ENCODE measurements around the gene PSMD1.

The PSMD1 gene

DNA sequence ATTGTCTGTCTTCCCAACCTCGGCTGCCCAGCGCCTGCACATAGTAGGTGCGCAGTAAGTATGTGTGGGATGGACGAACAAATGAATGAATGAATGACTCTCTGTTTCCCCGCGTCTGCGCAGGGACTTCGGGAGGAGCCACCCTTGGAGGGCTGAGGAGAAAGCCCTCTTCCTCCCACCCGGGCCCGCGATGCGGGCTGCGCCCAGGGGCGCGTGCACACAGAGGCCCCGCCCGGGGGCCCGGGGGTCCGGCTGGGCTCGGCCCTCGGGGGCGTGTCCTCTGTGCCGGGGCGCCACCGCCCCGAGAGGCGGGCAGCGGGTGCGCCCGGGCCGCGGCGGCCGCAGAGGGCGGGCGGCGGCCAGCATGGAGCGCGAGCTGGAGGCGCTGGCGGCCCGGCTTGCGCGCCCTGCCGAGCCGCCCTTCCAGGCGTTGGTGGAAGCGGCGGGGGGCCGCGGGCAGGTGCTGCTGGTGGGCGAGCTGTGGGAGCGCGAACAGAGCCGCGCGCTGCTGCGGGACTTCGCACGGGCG, 19.4 kb upstream of the PSMD1 start, which contains the start of gene C2orf72:
Gene C2orf72, plus strand, starts transcription at position 322 of the 529 bp plus-strand sequence. Its CDS starts 43 bp downstream, at position 365.
- Mint-ChIP-seq H3K27ac (no peak within 1 kb of the TSS), H3K36me3 (ENCODE audit: low read depth) (no peaks in the 10 kb centered on the region), H3K4me1 (no peaks in the 10 kb centered on the region), H3K9me3 (no peaks in the 10 kb centered on the region), H3K4me3 (peak within 1 kb of the TSS; percentile 76 to 82 (median 80)), H3K27me3 (ENCODE audit: low read depth) (peaks cover 86% of the 10 kb centered on the region)
- TF ChIP-seq, protein P1, sequence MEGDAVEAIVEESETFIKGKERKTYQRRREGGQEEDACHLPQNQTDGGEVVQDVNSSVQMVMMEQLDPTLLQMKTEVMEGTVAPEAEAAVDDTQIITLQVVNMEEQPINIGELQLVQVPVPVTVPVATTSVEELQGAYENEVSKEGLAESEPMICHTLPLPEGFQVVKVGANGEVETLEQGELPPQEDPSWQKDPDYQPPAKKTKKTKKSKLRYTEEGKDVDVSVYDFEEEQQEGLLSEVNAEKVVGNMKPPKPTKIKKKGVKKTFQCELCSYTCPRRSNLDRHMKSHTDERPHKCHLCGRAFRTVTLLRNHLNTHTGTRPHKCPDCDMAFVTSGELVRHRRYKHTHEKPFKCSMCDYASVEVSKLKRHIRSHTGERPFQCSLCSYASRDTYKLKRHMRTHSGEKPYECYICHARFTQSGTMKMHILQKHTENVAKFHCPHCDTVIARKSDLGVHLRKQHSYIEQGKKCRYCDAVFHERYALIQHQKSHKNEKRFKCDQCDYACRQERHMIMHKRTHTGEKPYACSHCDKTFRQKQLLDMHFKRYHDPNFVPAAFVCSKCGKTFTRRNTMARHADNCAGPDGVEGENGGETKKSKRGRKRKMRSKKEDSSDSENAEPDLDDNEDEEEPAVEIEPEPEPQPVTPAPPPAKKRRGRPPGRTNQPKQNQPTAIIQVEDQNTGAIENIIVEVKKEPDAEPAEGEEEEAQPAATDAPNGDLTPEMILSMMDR (IDR thresholded peaks at IDR 0.05; ENCODE audit: unreplicated experiment in 3 of 3) = no peak

DNA sequence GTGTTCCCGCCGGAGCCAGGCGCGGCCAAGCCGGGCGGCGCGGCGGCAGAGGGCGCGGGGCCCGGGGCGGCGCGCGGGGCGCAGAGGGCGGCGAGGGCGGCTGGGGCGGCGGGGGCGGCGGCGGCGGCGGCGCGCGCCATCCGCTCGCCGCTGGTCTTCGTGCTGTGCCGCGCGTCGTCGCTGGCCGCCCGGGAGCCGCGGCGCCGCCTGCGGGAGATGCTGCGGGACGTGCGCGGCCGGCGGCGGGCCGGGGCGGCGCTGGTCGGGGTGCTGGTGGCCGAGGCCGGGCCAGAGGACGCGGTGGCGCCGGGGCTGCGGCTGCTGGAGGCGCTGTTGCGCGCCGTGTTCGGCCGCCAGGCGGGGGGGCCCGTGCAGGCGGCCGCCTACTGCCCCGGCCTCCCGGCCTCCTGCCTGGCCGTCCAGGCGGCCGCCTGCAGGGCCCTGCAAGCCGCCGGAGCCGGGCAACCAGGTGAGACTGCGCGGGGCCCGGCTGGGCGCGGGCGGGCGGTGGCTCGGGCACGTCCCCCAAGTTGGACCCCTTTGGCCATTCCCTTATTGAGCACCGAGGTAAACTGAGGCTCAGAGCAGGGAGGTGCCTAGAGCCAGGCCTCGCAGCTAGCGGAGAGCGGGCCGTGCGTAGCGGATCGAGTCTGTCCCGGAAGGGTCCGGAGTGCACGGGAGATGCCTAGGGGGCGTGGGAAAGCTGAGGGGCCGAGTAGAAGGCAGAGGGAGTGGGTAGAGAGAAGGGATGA, 18.8 kb upstream of the PSMD1 start:
- Mint-ChIP-seq H3K27me3 (ENCODE audit: low read depth) (peaks cover 83% of the 10 kb centered on the region), H3K4me1 (no peaks in the 10 kb centered on the region), H3K9me3 (no peaks in the 10 kb centered on the region), H3K27ac (no peak overlapping the region), H3K36me3 (ENCODE audit: low read depth) (no peaks in the 10 kb centered on the region), H3K4me3 (peak overlapping the region; percentile 76 to 82 (median 80))
- TF ChIP-seq, protein P1 (IDR thresholded peaks at IDR 0.05; ENCODE audit: unreplicated experiment in 3 of 3) = no peak

DNA sequence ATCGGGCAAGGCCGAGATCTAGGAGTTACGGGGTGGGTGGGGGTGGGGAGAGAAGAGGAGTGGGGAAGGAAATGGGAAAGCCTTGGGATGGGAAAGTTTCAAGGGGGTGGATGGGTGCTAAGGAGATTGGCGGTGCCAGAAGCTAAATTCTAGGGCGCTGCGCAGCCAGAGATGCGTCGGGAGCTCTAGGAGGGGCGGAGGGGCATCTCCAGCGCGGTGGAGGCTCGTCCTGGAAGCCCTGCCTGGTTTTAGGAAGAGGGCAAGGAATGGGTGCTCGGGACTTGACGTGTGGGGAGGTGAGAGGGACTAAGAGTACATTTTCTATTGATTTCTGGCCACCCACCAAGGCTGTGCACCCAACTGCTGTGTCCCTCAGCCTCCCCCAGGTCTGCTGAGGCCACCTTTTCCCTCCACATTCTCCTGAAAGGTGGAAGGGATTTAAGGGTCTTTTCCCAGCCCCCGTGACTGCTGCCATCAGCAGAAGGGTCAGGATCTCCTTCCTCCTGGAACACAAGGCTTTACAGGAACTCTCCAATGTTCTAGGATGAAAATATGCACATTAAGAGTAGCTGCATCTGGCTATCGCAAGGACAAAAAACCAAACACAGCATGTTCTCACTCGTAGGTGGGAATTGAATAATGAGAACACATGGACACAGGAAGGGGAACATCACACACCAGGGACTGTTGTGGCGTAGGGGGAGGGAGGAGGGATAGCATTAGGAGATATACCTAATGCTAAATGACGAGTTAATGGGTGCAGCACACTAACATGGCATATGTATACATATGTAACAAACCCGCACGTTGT, 18.0 kb upstream of the PSMD1 start:
- TF ChIP-seq, protein P1 (IDR thresholded peaks at IDR 0.05; ENCODE audit: unreplicated experiment in 3 of 3) = no peak
- no peaks in the 10 kb centered on the region for H3K36me3 Mint-ChIP-seq (ENCODE audit: low read depth)
- no peaks in the 10 kb centered on the region for H3K9me3 Mint-ChIP-seq
- H3K4me1 Mint-ChIP-seq = no peaks in the 10 kb centered on the region
- peaks cover 76% of the 10 kb centered on the region for H3K27me3 Mint-ChIP-seq (ENCODE audit: low read depth)
- H3K27ac Mint-ChIP-seq = no peak overlapping the region
- H3K4me3 Mint-ChIP-seq = peak overlapping the region; percentile 76 to 82 (median 80)

DNA sequence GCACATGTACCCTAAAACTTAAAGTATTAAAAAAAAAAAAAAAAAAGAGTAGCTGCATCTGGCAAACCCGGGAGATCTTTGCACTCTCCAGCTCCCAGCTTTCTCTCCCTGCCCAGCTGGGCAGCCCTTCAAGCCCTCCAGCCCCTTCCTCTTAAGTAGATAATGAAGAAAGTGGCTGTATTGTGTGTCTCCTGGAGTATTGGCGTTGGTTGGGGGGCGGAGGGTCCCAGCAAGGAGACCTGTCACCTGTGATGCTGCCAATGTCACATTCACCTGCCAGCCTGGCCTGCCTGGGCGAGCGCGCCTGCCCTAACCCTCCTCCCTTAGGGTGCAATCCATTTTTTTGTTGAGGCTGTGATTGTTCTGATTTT, 17.4 kb upstream of the PSMD1 start:
- no peaks in the 10 kb centered on the region for H3K4me1 Mint-ChIP-seq
- no peak overlapping the region for H3K27ac Mint-ChIP-seq
- no peaks in the 10 kb centered on the region for H3K9me3 Mint-ChIP-seq
- H3K27me3 Mint-ChIP-seq (ENCODE audit: low read depth) = peaks cover 70% of the 10 kb centered on the region
- no peaks in the 10 kb centered on the region for H3K36me3 Mint-ChIP-seq (ENCODE audit: low read depth)
- TF ChIP-seq, protein P1 (IDR thresholded peaks at IDR 0.05; ENCODE audit: unreplicated experiment in 3 of 3) = no peak
- H3K4me3 Mint-ChIP-seq = peak overlapping the region; percentile 22 to 41 (median 25)

DNA sequence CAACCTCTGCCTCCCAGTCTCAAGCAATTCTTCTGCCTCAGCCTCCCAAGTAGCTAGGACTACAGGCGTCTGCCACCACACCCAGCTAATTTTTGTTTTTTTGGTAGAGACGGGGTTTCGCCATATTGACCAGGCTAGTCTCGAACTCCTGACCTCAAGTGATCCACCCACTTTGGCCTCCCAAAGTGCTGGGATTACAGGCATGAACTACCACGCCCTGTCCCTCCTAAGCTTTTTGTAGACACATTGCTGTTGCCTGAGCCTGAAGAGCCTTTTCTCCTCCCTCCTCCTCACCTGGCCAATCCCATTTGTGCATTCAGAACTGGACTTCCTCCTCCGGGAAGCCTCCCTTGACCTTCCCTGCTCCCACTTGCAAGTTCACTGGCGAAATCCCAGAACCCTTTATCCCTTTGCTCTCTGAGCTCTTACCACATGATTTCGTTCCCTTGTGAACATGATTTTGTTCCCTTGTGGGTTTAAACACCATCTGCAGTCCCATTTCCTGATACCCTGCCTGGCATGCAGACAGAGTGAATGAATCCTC, 16.8 kb upstream of the PSMD1 start:
- peaks cover 65% of the 10 kb centered on the region for H3K27me3 Mint-ChIP-seq (ENCODE audit: low read depth)
- no peaks in the 10 kb centered on the region for H3K9me3 Mint-ChIP-seq
- no peaks in the 10 kb centered on the region for H3K36me3 Mint-ChIP-seq (ENCODE audit: low read depth)
- no peak overlapping the region for H3K27ac Mint-ChIP-seq
- no peaks in the 10 kb centered on the region for H3K4me1 Mint-ChIP-seq
- TF ChIP-seq, protein P1 (IDR thresholded peaks at IDR 0.05; ENCODE audit: unreplicated experiment in 3 of 3) = no peak
- H3K4me3 Mint-ChIP-seq = peak overlapping the region in 2 of 3 experiments; percentile 38 to 41

All from nephron (organoid).